Measurements from ENCODE around the gene KLK6.

DNA sequence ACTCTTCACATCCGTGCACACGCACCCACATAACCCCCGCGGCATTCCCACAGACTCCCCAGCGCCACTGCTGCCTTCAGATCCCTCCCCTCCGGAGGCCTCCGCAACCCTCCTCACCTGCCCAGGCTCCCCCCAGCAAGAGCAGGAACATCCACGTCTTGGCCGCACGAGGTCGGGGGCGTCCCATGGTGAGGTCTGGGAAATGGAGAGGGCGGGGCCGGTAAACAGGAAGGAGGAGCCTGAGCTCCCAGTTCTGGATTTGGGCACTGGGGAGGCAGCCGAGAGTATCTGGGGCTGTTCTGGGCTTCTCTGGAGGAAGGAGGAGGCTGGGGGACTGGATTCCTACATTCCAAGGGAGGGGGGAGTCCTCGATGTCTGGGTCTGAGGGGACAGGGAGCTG, 31.6 kb upstream of the KLK6 start:
- TF ChIP-seq, protein P1, sequence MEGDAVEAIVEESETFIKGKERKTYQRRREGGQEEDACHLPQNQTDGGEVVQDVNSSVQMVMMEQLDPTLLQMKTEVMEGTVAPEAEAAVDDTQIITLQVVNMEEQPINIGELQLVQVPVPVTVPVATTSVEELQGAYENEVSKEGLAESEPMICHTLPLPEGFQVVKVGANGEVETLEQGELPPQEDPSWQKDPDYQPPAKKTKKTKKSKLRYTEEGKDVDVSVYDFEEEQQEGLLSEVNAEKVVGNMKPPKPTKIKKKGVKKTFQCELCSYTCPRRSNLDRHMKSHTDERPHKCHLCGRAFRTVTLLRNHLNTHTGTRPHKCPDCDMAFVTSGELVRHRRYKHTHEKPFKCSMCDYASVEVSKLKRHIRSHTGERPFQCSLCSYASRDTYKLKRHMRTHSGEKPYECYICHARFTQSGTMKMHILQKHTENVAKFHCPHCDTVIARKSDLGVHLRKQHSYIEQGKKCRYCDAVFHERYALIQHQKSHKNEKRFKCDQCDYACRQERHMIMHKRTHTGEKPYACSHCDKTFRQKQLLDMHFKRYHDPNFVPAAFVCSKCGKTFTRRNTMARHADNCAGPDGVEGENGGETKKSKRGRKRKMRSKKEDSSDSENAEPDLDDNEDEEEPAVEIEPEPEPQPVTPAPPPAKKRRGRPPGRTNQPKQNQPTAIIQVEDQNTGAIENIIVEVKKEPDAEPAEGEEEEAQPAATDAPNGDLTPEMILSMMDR (IDR thresholded peaks at IDR 0.05), result no peak
- no peak for TF ChIP-seq POLR2A (IDR thresholded peaks at IDR 0.05)
- no peak for TF ChIP-seq POLR2AphosphoS5 (IDR thresholded peaks at IDR 0.05)
